PC-3 (cell line): ENCODE results near the gene ZNF253.

ENCODE experiments used
- EZH2 ChIP-seq: fragments of 300-600 bp; sonication (generic); IDR thresholded peaks from one replicate; pipeline ENCODE4 v1.6.1; 2017; ENCODE audit warnings: antibody characterized with exemption, mild to moderate bottlenecking, low read length; ENCODE audit not compliant: unreplicated experiment
- TF ChIP-seq, protein P1 (sequence below): fragments of 300-600 bp; sonication (generic); conservative IDR thresholded peaks from 2 replicates; pipeline ENCODE4 v1.5.1; 2017; ENCODE audit warnings: antibody characterized with exemption, low read depth, mild to moderate bottlenecking, low read length

DNA sequence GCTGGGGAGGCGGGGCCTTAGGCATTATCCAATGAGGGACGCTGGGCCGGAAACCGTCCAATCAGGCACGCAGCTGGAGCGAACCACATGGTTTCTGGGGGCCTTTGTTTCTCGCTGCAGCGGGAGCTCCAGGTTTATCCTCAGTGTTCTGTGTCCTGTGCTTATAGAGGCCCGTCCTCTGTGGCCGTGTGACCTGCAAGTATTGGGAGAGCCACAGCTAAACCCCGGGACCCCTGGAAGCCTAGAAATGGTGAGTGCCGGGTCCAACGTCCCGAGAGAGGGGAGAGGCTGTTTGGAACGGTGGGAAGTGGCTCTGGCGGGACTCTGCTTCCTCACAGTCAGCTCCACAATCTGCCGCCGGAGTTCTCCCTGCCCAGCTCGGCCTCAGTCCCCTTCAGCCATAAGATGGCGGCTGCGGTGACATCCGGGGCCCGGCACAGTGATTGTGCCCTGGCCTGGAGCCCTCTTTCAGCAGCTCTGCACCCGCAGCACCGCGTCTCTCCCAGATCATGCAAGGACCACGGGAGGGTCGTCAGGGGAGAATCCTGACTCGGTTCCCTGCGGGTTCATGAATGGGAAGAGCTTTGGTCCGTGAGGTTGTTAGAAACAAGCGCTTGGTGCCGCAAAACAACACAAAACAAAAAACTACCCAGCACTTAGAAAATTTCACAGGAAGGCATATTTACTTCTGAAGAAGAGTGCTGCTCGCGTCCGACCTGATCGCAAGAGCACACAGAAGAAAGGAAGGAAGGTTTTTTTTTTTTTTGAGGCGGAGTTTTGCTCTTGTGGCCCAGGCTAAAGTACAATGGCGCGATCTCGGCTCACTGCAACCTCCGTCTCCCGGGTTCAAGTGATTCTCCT is at the start of gene ZNF253:
- TF ChIP-seq, protein P1, sequence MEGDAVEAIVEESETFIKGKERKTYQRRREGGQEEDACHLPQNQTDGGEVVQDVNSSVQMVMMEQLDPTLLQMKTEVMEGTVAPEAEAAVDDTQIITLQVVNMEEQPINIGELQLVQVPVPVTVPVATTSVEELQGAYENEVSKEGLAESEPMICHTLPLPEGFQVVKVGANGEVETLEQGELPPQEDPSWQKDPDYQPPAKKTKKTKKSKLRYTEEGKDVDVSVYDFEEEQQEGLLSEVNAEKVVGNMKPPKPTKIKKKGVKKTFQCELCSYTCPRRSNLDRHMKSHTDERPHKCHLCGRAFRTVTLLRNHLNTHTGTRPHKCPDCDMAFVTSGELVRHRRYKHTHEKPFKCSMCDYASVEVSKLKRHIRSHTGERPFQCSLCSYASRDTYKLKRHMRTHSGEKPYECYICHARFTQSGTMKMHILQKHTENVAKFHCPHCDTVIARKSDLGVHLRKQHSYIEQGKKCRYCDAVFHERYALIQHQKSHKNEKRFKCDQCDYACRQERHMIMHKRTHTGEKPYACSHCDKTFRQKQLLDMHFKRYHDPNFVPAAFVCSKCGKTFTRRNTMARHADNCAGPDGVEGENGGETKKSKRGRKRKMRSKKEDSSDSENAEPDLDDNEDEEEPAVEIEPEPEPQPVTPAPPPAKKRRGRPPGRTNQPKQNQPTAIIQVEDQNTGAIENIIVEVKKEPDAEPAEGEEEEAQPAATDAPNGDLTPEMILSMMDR = no peak
- TF ChIP-seq EZH2 = no peak
